Panc1 (cell line): ENCODE measurements around the gene MED9. TPM values are rescaled to one million over a fixed set of nuclear protein-coding genes. Genes with fewer than 3 reads are reported as not detected.

Experiments
- ATAC-seq: fragments of 200-7000 bp; cut with Tn5 transposase; 2 replicates; pipeline ENCODE4 v1.9.1; 2020; ENCODE audit warnings: mild to moderate bottlenecking, moderate library complexity
- BruUV-seq: library from RNA; stranded (reverse); fragments of 400-500 nt; replicated peaks from 2 replicates; lab custom pipeline; 2021; lab: Mats Ljungman, UMichigan
- CTCF ChIA-PET: fragments of 300-600 bp; sonication (Branson Sonifier 250); formaldehyde crosslinking; loops from one replicate; lab custom pipeline; 2022; ENCODE audit warnings: antibody characterized with exemption; lab: Charles Lee
- POLR2A ChIA-PET: fragments of 300-600 bp; sonication (Branson Sonifier 250); formaldehyde crosslinking; loops from one replicate; lab custom pipeline; 2022; ENCODE audit warnings: antibody characterized with exemption; lab: Charles Lee
- DNase-seq: peaks from one replicate; pipeline ENCODE4 v3.0.0-alpha.2; 2010; ENCODE audit warnings: low read depth, low spot score
- H3K27ac ChIP-seq: 2 replicates; pipeline ENCODE4 v1.5.1; 2011; ENCODE audit warnings: mild to moderate bottlenecking, low read length, inconsistent platforms
- H3K27me3 ChIP-seq: fragments of 200-500 bp; sonication (Bioruptor generic); 2 replicates; pipeline ENCODE4 v1.6.0; 2014; ENCODE audit warnings: low read length, inconsistent platforms; ENCODE audit not compliant: control insufficient read depth, insufficient read depth
- H3K36me3 ChIP-seq: fragments of 200-500 bp; sonication (Bioruptor generic); 2 replicates; pipeline ENCODE4 v1.5.1; 2014; ENCODE audit warnings: inconsistent platforms, mild to moderate bottlenecking, low read length, moderate library complexity; ENCODE audit not compliant: control insufficient read depth, insufficient read depth
- H3K4me1 ChIP-seq: 2 replicates; pipeline ENCODE4 v1.5.1; 2011; ENCODE audit warnings: inconsistent platforms, mild to moderate bottlenecking, low read length, moderate library complexity; ENCODE audit not compliant: control insufficient read depth, insufficient read depth
- H3K4me3 ChIP-seq, 2 experiments: 2 replicates each; pipeline ENCODE4 v1.5.1; 2011 to 2012; ENCODE audit warnings: low read depth in 2 of 2, low read length in 2 of 2, mild to moderate bottlenecking in 2 of 2, inconsistent platforms in 1 of 2, moderate library complexity in 1 of 2
- H3K9me3 ChIP-seq: fragments of 200-500 bp; sonication (Bioruptor generic); 2 replicates; pipeline ENCODE4 v1.5.1; 2014; ENCODE audit warnings: low read depth, mild to moderate bottlenecking, inconsistent platforms, low read length, moderate library complexity; ENCODE audit not compliant: control insufficient read depth, insufficient read depth
- CTCF ChIP-seq: fragments of 450-650 bp; IDR thresholded peaks from 2 replicates; pipeline ENCODE4 v1.5.1; 2017; ENCODE audit warnings: mild to moderate bottlenecking
- POLR2AphosphoS5 ChIP-seq: IDR thresholded peaks from 2 replicates; pipeline ENCODE4 v1.6.1; 2012; ENCODE audit warnings: mild to moderate bottlenecking, low read depth, low read length, moderate library complexity
- SIN3A ChIP-seq: IDR thresholded peaks from 2 replicates; pipeline ENCODE4 v1.6.1; 2012; ENCODE audit warnings: low read depth, mild to moderate bottlenecking, low read length, moderate library complexity, borderline replicate concordance; ENCODE audit not compliant: insufficient read depth
- TCF7L2 ChIP-seq: IDR thresholded peaks from 2 replicates; pipeline ENCODE4 v1.6.1; 2011; ENCODE audit warnings: mild to moderate bottlenecking, low read depth, low read length, inconsistent platforms
- in situ Hi-C: cut with HindIII; loops from 2 replicates; pipeline ENCODE4 v1.10.0; 2016; ENCODE audit warnings: low sequenced_read_pairs, low pct_unique_long_range_greater_than_20kb
- intact Hi-C: fragments of 100-400 bp; cut with micrococcal nuclease; formaldehyde crosslinking; loops from one replicate; pipeline ENCODE4 v1.10.0; 2022; ENCODE audit not compliant: unreplicated experiment
- total RNA-seq: library from RNA; stranded (reverse); gene quantifications from one replicate; pipeline ENCODE4 v1.2.1, GENCODE V29; 2021; ENCODE audit not compliant: unreplicated experiment
- TF ChIP-seq, protein P1 (sequence below), 2 experiments: IDR thresholded peaks; 2 replicates each; pipeline ENCODE4 v1.6.1; 2011 to 2012; ENCODE audit warnings: low read depth in 2 of 2, control low read depth in 1 of 2, low read length in 1 of 2, mild to moderate bottlenecking in 1 of 2, moderate library complexity in 1 of 2; ENCODE audit not compliant: insufficient read depth in 1 of 2

Gene MED9
- total RNA-seq, 1 experiment from 2014 or later, result 11.1 TPM

DNA sequence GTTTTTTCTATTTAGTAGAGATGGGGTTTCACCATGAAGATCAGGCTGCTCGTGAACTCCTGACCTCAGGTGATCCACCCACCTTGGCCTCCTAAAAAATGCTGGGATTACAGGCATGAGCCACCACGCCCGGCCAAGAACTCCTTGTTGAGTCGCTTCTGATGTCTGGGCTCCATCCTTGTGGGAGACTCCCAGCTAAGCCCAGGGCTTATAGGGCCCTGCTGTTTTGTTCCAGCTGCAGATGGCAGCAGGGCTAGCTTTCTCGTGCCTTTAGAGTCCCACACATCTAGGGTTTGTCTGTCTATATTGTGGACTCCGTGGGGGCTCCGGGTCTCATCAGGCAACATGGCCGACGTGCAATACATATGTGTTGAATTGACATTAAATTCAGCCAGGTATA, 39.3 kb upstream of the MED9 start:
- ATAC-seq (no peak), DNase-seq (no peak)
- Histone ChIP-seq H3K4me3 (no peak overlapping the region), H3K9me3 (no peaks in the 10 kb centered on the region), H3K27ac (no peak overlapping the region), H3K4me1 (no peaks in the 10 kb centered on the region), H3K36me3 (no peaks in the 10 kb centered on the region), H3K27me3 (no peaks in the 10 kb centered on the region)
- intact Hi-C loops, result no loop called here
- in situ Hi-C loops, result no loop called here
- ChIA-PET POLR2A (interaction anchor here (0.5 kb wide), 1 partner anchor 29 kb away, joined by 8 read pairs; no protein-coding TSS in a partner anchor), CTCF (no interaction called here)
- BruUV-seq, result no TSS peak
- TF ChIP-seq TCF7L2 (no peak), POLR2AphosphoS5 (no peak), CTCF (no peak), SIN3A (no peak)
- TF ChIP-seq, protein P1, sequence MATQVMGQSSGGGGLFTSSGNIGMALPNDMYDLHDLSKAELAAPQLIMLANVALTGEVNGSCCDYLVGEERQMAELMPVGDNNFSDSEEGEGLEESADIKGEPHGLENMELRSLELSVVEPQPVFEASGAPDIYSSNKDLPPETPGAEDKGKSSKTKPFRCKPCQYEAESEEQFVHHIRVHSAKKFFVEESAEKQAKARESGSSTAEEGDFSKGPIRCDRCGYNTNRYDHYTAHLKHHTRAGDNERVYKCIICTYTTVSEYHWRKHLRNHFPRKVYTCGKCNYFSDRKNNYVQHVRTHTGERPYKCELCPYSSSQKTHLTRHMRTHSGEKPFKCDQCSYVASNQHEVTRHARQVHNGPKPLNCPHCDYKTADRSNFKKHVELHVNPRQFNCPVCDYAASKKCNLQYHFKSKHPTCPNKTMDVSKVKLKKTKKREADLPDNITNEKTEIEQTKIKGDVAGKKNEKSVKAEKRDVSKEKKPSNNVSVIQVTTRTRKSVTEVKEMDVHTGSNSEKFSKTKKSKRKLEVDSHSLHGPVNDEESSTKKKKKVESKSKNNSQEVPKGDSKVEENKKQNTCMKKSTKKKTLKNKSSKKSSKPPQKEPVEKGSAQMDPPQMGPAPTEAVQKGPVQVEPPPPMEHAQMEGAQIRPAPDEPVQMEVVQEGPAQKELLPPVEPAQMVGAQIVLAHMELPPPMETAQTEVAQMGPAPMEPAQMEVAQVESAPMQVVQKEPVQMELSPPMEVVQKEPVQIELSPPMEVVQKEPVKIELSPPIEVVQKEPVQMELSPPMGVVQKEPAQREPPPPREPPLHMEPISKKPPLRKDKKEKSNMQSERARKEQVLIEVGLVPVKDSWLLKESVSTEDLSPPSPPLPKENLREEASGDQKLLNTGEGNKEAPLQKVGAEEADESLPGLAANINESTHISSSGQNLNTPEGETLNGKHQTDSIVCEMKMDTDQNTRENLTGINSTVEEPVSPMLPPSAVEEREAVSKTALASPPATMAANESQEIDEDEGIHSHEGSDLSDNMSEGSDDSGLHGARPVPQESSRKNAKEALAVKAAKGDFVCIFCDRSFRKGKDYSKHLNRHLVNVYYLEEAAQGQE (IDR thresholded peaks at IDR 0.05; ENCODE audit: insufficient read depth in 1 of 2, low read depth in 2 of 2, low read length in 1 of 2), result no peak

GRCh38 chr17:17437893-17438292, 38.9 kb upstream of the MED9 start:
- ChIA-PET CTCF (no interaction called here), POLR2A (interaction anchor here (0.5 kb wide), 1 partner anchor 29 kb away, joined by 8 read pairs; no protein-coding TSS in a partner anchor)
- no peaks in the 10 kb centered on the region for H3K27me3 ChIP-seq
- H3K4me3 ChIP-seq, result no peak overlapping the region
- no peak for TF ChIP-seq CTCF
- TF ChIP-seq TCF7L2, result no peak
- no peak for TF ChIP-seq SIN3A
- H3K36me3 ChIP-seq, result no peaks in the 10 kb centered on the region
- no TSS peak for BruUV-seq
- H3K27ac ChIP-seq, result no peak overlapping the region
- DNase-seq (no peak), ATAC-seq (no peak)
- in situ Hi-C loops, result no loop called here
- intact Hi-C loops, result no loop called here
- H3K4me1 ChIP-seq, result no peaks in the 10 kb centered on the region
- no peaks in the 10 kb centered on the region for H3K9me3 ChIP-seq
